GM12878 (cell line): Measurements from ENCODE around the gene KCNN3. TPM values are rescaled to one million over a fixed set of nuclear protein-coding genes. Genes with fewer than 3 reads are reported as not detected.

Source experiments
- ATF2 ChIP-seq: IDR thresholded peaks from 2 replicates; pipeline ENCODE4 v1.6.1; 2012; ENCODE audit warnings: low read length, inconsistent platforms
- BHLHE40 ChIP-seq, 2 experiments: fragments of 450-650 bp in 1 of 2; IDR thresholded peaks; 2 replicates each; pipeline ENCODE4 v1.6.1; 2011 to 2017; ENCODE audit warnings: low read depth in 2 of 2, borderline replicate concordance in 1 of 2, improper control_type of control experiment in 1 of 2, low read length in 1 of 2, mild to moderate bottlenecking in 1 of 2
- CREM ChIP-seq: IDR thresholded peaks from 2 replicates; pipeline ENCODE4 v1.6.1; 2014; ENCODE audit warnings: antibody characterized with exemption, low read depth
- ELK1 ChIP-seq: IDR thresholded peaks from 2 replicates; pipeline ENCODE4 v1.6.1; 2012; ENCODE audit warnings: low read depth, low read length, improper control_type of control experiment
- NKRF ChIP-seq: fragments of 450-650 bp; conservative IDR thresholded peaks from 2 replicates; pipeline ENCODE4 v1.6.1; 2017; ENCODE audit warnings: mild to moderate bottlenecking, moderate library complexity
- POU2F2 ChIP-seq: IDR thresholded peaks from 3 replicates; pipeline ENCODE4 v1.6.1; 2011; ENCODE audit warnings: low read depth, mild to moderate bottlenecking, low read length, borderline replicate concordance
- RBBP5 ChIP-seq: fragments of 200-600 bp; sonication (generic); conservative IDR thresholded peaks from 2 replicates; pipeline ENCODE4 v1.6.1; 2016
- RFX5 ChIP-seq: IDR thresholded peaks from 2 replicates; pipeline ENCODE4 v1.6.1; 2011; ENCODE audit warnings: low read depth, low read length, improper control_type of control experiment
- SIN3A ChIP-seq: IDR thresholded peaks from 2 replicates; pipeline ENCODE4 v1.6.1; 2012; ENCODE audit warnings: low read depth, low read length, improper control_type of control experiment
- SMARCA5 ChIP-seq: fragments of 450-650 bp; IDR thresholded peaks from 2 replicates; pipeline ENCODE4 v1.6.1; 2017; ENCODE audit warnings: mild to moderate bottlenecking
- SMC3 ChIP-seq: IDR thresholded peaks from 2 replicates; pipeline ENCODE4 v1.6.1; 2011; ENCODE audit warnings: low read length, improper control_type of control experiment, borderline replicate concordance
- SREBF1 ChIP-seq: IDR thresholded peaks from 2 replicates; pipeline ENCODE4 v1.6.1; 2012; ENCODE audit warnings: mild to moderate bottlenecking, low read length
- TARDBP ChIP-seq: IDR thresholded peaks from 2 replicates; pipeline ENCODE4 v1.6.1; 2016; ENCODE audit warnings: borderline replicate concordance
- WRNIP1 ChIP-seq: IDR thresholded peaks from 2 replicates; pipeline ENCODE4 v1.6.1; 2011; ENCODE audit warnings: low read depth, low read length, improper control_type of control experiment, borderline replicate concordance
- ZBED1 ChIP-seq: IDR thresholded peaks from 2 replicates; pipeline ENCODE4 v1.6.1; 2016; ENCODE audit warnings: borderline replicate concordance
- ZBTB11 ChIP-seq: fragments of 450-650 bp; formaldehyde crosslinking; IDR thresholded peaks from 2 replicates; pipeline ENCODE4 v1.5.0; 2022; ENCODE audit warnings: mild to moderate bottlenecking, missing genetic modification characterization
- ZBTB40 ChIP-seq: fragments of 450-650 bp; IDR thresholded peaks from 2 replicates; pipeline ENCODE4 v1.6.1; 2016; ENCODE audit warnings: mild to moderate bottlenecking, moderate library complexity, borderline replicate concordance
- ZNF207 ChIP-seq: fragments of 450-650 bp; IDR thresholded peaks from 2 replicates; pipeline ENCODE4 v1.6.1; 2014; ENCODE audit warnings: antibody characterized with exemption, mild to moderate bottlenecking, borderline replicate concordance
- polyA plus RNA-seq, 11 experiments: library from polyadenylated mRNA; depleted of rRNA in 4 of 11; unstranded in 6 of 11; stranded (reverse) in 5 of 11; fragments of >200 nt; fragmentation: Nextera tagmentation in 4 of 11; fragmentation: Illumina TruSeq in 1 of 11; extraction: Ambion mirVana in 4 of 11; extraction: Trizol in 1 of 11; gene quantifications; 1 replicate in 1 of 11; 2 replicates in 10 of 11; pipeline versions ENCODE4 v1.2.1 to v1.2.3, GENCODE V29; 2011 to 2016; ENCODE audit warnings: inconsistent platforms in 2 of 11, missing spikeins in 2 of 11, low read depth in 1 of 11
- total RNA-seq, 4 experiments: library from RNA; depleted of rRNA in 3 of 4; stranded (reverse); fragments of >200 nt in 3 of 4; fragmentation: Illumina TruSeq in 1 of 4; extraction: Trizol in 1 of 4; gene quantifications; 2 replicates each; pipeline versions ENCODE4 v1.2.1 to v1.2.3, GENCODE V29; 2013 to 2021

KCNN3 gene
- total and polyA plus RNA-seq, 10 of the 15 experiments (the other 5 are each of a cell fraction or from before 2014, with no cell fraction given) = 3.5 to 26.4 (median 14.9) TPM

GRCh38 chr1:154874465-154874864 lies 4.4 kb upstream of the KCNN3 start (continued):
- TF ChIP-seq TARDBP (no peak), SMC3 (no peak), ZBED1 (0 out of 2 replicates have a peak, but pooled peaks have one; percentile 51), SMARCA5 (no peak), RFX5 (no peak), ZNF207 (no peak), BHLHE40 (IDR thresholded peaks at IDR 0.05; ENCODE audit: borderline replicate concordance in 1 of 2, low read depth in 2 of 2, low read length in 1 of 2) (no peak), POU2F2 (no peak), RBBP5 (no peak), SIN3A (no peak), ATF2 (no peak), NKRF (no peak), CREM (no peak), WRNIP1 (no peak), ZBTB40 (no peak), ZBTB11 (CRISPR knock-in tag) (no peak), SREBF1 (no peak), ELK1 (no peak)
